GM12878 (cell line): ENCODE data around the gene CACNA1D. TPM values are rescaled to one million over a fixed set of nuclear protein-coding genes. Genes with fewer than 3 reads are reported as not detected.
A peak's percentile ranks its signal among the peaks of the same experiment; 100 is the strongest.

Experiments used
- CBX3 ChIP-seq: fragments of 200-600 bp; sonication (generic); IDR thresholded peaks from 2 replicates; pipeline ENCODE4 v1.6.1; 2016; ENCODE audit warnings: low read depth, borderline replicate concordance
- CHD1 ChIP-seq: IDR thresholded peaks from 2 replicates; pipeline ENCODE4 v1.6.1; 2012; ENCODE audit warnings: low read depth, low read length, improper control_type of control experiment
- NFIC ChIP-seq: IDR thresholded peaks from 2 replicates; pipeline ENCODE4 v1.6.1; 2012; ENCODE audit warnings: low read depth, mild to moderate bottlenecking, inconsistent platforms, low read length, moderate library complexity
- NFYA ChIP-seq: IDR thresholded peaks from 2 replicates; pipeline ENCODE4 v1.6.1; 2011; ENCODE audit warnings: low read depth, mild to moderate bottlenecking, low read length, improper control_type of control experiment, borderline replicate concordance
- NR2C2 ChIP-seq: IDR thresholded peaks from 2 replicates; pipeline ENCODE4 v1.6.1; 2011; ENCODE audit warnings: borderline replicate concordance, low read depth; ENCODE audit not compliant: control insufficient read depth, insufficient read length
- SMC3 ChIP-seq: IDR thresholded peaks from 2 replicates; pipeline ENCODE4 v1.6.1; 2011; ENCODE audit warnings: low read length, improper control_type of control experiment, borderline replicate concordance
- SUPT20H ChIP-seq: IDR thresholded peaks from 2 replicates; pipeline ENCODE4 v1.6.1; 2011; ENCODE audit warnings: low read depth, mild to moderate bottlenecking, low read length, moderate library complexity, borderline replicate concordance; ENCODE audit not compliant: control insufficient read depth
- YBX1 ChIP-seq: fragments of 450-650 bp; IDR thresholded peaks from 2 replicates; pipeline ENCODE4 v1.6.1; 2016; ENCODE audit warnings: antibody characterized with exemption
- ZBED1 ChIP-seq: IDR thresholded peaks from 2 replicates; pipeline ENCODE4 v1.6.1; 2016; ENCODE audit warnings: borderline replicate concordance
- polyA plus RNA-seq, 11 experiments: library from polyadenylated mRNA; depleted of rRNA in 4 of 11; unstranded in 6 of 11; stranded (reverse) in 5 of 11; fragments of >200 nt; fragmentation: Nextera tagmentation in 4 of 11; fragmentation: Illumina TruSeq in 1 of 11; extraction: Ambion mirVana in 4 of 11; extraction: Trizol in 1 of 11; gene quantifications; 1 replicate in 1 of 11; 2 replicates in 10 of 11; pipeline versions ENCODE4 v1.2.1 to v1.2.3, GENCODE V29; 2011 to 2016; ENCODE audit warnings: inconsistent platforms in 2 of 11, missing spikeins in 2 of 11, low read depth in 1 of 11
- total RNA-seq, 4 experiments: library from RNA; depleted of rRNA in 3 of 4; stranded (reverse); fragments of >200 nt in 3 of 4; fragmentation: Illumina TruSeq in 1 of 4; extraction: Trizol in 1 of 4; gene quantifications; 2 replicates each; pipeline versions ENCODE4 v1.2.1 to v1.2.3, GENCODE V29; 2013 to 2021
- TF ChIP-seq, protein P1 (sequence below): IDR thresholded peaks from 2 replicates; pipeline ENCODE4 v1.6.1; 2012; ENCODE audit warnings: mild to moderate bottlenecking, low read depth, low read length
- TF ChIP-seq, protein P2 (sequence below): IDR thresholded peaks from 2 replicates; pipeline ENCODE4 v1.6.1; 2012; ENCODE audit warnings: low read depth, low read length, improper control_type of control experiment
- TF ChIP-seq, protein P3 (sequence below): IDR thresholded peaks from 2 replicates; pipeline ENCODE4 v1.6.1; 2012; ENCODE audit warnings: low read length, inconsistent platforms
- TF ChIP-seq, protein P4 (sequence below), 3 experiments: IDR thresholded peaks in 2 of 3; conservative IDR thresholded peaks in 1 of 3; 2 replicates each; pipeline ENCODE4 v1.5.1; 2011; ENCODE audit warnings: low read depth in 3 of 3, low read length in 3 of 3, mild to moderate bottlenecking in 3 of 3, control low read depth in 2 of 3, moderate library complexity in 2 of 3, inconsistent platforms in 1 of 3, mixed read lengths in 1 of 3; ENCODE audit not compliant: control insufficient read depth in 2 of 3, insufficient read depth in 1 of 3; ENCODE audit errors: extremely low read depth in 1 of 3
- TF ChIP-seq, protein P5 (sequence below): IDR thresholded peaks from 2 replicates; pipeline ENCODE4 v1.6.1; 2011; ENCODE audit warnings: low read depth, mild to moderate bottlenecking, low read length, moderate library complexity, borderline replicate concordance; ENCODE audit errors: extremely low read depth

CACNA1D gene
- total and polyA plus RNA-seq, 10 of the 15 experiments (the other 5 are each of a cell fraction or from before 2014, with no cell fraction given) = 0.21 to 24.4 (median 1.6) TPM

DNA sequence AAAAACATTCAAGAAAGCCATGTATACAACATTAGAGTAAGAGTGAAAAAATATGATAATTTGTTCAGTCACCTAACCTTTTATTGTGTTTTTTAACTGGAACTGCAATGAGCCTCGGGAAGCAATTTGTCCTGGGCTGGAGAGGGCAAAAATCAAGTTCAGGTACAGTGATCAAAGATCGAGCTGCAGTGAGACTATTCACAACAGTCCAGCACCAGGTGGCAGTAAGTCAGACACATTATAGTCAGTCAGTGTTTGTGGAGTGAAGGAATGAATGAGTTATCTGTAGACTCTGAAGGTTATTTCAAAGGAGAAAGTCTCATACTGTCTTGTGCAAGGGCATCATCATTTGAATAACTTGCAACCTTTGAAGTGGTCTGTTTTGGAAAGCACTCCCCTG is 235.2 kb downstream of the CACNA1D start (continued):
- TF ChIP-seq, protein P1, sequence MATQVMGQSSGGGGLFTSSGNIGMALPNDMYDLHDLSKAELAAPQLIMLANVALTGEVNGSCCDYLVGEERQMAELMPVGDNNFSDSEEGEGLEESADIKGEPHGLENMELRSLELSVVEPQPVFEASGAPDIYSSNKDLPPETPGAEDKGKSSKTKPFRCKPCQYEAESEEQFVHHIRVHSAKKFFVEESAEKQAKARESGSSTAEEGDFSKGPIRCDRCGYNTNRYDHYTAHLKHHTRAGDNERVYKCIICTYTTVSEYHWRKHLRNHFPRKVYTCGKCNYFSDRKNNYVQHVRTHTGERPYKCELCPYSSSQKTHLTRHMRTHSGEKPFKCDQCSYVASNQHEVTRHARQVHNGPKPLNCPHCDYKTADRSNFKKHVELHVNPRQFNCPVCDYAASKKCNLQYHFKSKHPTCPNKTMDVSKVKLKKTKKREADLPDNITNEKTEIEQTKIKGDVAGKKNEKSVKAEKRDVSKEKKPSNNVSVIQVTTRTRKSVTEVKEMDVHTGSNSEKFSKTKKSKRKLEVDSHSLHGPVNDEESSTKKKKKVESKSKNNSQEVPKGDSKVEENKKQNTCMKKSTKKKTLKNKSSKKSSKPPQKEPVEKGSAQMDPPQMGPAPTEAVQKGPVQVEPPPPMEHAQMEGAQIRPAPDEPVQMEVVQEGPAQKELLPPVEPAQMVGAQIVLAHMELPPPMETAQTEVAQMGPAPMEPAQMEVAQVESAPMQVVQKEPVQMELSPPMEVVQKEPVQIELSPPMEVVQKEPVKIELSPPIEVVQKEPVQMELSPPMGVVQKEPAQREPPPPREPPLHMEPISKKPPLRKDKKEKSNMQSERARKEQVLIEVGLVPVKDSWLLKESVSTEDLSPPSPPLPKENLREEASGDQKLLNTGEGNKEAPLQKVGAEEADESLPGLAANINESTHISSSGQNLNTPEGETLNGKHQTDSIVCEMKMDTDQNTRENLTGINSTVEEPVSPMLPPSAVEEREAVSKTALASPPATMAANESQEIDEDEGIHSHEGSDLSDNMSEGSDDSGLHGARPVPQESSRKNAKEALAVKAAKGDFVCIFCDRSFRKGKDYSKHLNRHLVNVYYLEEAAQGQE = no peak
- TF ChIP-seq NFIC (no peak), NR2C2 (no peak), SUPT20H (no peak), ZBED1 (no peak), YBX1 (no peak), SMC3 (peak; percentile 78; the same call in 1 of the 2 replicates), CBX3 (no peak), CHD1 (no peak), NFYA (no peak)
- TF ChIP-seq, protein P2, sequence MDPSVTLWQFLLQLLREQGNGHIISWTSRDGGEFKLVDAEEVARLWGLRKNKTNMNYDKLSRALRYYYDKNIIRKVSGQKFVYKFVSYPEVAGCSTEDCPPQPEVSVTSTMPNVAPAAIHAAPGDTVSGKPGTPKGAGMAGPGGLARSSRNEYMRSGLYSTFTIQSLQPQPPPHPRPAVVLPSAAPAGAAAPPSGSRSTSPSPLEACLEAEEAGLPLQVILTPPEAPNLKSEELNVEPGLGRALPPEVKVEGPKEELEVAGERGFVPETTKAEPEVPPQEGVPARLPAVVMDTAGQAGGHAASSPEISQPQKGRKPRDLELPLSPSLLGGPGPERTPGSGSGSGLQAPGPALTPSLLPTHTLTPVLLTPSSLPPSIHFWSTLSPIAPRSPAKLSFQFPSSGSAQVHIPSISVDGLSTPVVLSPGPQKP = no peak
- TF ChIP-seq, protein P3, sequence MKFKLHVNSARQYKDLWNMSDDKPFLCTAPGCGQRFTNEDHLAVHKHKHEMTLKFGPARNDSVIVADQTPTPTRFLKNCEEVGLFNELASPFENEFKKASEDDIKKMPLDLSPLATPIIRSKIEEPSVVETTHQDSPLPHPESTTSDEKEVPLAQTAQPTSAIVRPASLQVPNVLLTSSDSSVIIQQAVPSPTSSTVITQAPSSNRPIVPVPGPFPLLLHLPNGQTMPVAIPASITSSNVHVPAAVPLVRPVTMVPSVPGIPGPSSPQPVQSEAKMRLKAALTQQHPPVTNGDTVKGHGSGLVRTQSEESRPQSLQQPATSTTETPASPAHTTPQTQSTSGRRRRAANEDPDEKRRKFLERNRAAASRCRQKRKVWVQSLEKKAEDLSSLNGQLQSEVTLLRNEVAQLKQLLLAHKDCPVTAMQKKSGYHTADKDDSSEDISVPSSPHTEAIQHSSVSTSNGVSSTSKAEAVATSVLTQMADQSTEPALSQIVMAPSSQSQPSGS = no peak
- TF ChIP-seq, protein P4, sequence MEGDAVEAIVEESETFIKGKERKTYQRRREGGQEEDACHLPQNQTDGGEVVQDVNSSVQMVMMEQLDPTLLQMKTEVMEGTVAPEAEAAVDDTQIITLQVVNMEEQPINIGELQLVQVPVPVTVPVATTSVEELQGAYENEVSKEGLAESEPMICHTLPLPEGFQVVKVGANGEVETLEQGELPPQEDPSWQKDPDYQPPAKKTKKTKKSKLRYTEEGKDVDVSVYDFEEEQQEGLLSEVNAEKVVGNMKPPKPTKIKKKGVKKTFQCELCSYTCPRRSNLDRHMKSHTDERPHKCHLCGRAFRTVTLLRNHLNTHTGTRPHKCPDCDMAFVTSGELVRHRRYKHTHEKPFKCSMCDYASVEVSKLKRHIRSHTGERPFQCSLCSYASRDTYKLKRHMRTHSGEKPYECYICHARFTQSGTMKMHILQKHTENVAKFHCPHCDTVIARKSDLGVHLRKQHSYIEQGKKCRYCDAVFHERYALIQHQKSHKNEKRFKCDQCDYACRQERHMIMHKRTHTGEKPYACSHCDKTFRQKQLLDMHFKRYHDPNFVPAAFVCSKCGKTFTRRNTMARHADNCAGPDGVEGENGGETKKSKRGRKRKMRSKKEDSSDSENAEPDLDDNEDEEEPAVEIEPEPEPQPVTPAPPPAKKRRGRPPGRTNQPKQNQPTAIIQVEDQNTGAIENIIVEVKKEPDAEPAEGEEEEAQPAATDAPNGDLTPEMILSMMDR (IDR thresholded peaks at IDR 0.05 in 2 of 3, conservative IDR thresholded peaks at IDR 0.05 in 1 of 3; ENCODE audit: control insufficient read depth in 2 of 3, extremely low read depth in 1 of 3, insufficient read depth in 1 of 3, low read depth in 3 of 3, low read length in 3 of 3) = peak; percentile 31 to 52 (median 34); a peak in 5 of 6 replicates
- TF ChIP-seq, protein P5, sequence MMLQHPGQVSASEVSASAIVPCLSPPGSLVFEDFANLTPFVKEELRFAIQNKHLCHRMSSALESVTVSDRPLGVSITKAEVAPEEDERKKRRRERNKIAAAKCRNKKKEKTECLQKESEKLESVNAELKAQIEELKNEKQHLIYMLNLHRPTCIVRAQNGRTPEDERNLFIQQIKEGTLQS = no peak
